Measurements from ENCODE around the gene CORO1C.

DNA sequence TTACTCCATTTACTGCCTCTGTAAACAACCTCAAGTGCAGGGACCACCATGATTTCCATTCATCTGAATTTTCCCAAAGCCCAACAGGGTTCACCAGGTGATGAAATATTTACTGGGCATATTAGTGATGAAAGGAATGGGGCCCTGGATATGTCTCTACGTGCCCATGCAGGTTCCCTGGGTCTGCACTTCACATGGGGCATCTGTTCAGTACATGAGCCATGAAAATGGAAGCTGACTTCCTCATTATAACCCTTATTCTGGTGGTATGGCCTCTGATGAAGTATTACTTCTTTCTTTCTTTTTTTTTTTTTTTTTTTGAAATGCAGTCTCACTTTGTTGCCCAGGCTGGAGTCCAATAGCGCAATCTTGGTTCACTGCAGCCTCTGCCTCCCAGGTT is 26.5 kb upstream of the CORO1C start:
- TF ChIP-seq POLR2AphosphoS5 (IDR thresholded peaks at IDR 0.05): no peak
- TF ChIP-seq CTCF (IDR thresholded peaks at IDR 0.05): no peak
- TF ChIP-seq POLR2A (IDR thresholded peaks at IDR 0.05; ENCODE audit: low read depth): no peak
